HUES64 (cell line): ENCODE results near the gene PCDHB5.
A peak's percentile ranks its signal among the peaks of the same experiment; 100 is the strongest.
"Not testable (repeated sequence)": the region's sequence is repeated elsewhere in the genome, so short reads cannot be mapped to it uniquely, and the experiment has no call there.

Source experiments
- H3K27ac ChIP-seq: 2 replicates; pipeline ENCODE4 v1.7.0; 2013; ENCODE audit warnings: low read depth, low read length, inconsistent platforms
- H3K27me3 ChIP-seq: 2 replicates; pipeline ENCODE4 v1.6.1; 2013; ENCODE audit warnings: mild to moderate bottlenecking, low read length; ENCODE audit not compliant: insufficient read depth
- H3K36me3 ChIP-seq: 2 replicates; pipeline ENCODE4 v1.6.1; 2013; ENCODE audit warnings: mild to moderate bottlenecking, low read length; ENCODE audit not compliant: insufficient read depth
- H3K4me1 ChIP-seq: 2 replicates; pipeline ENCODE4 v1.6.1; 2013; ENCODE audit warnings: mild to moderate bottlenecking, low read length, moderate library complexity; ENCODE audit not compliant: insufficient read depth
- H3K4me3 ChIP-seq: 2 replicates; pipeline ENCODE4 v1.5.1; 2013; ENCODE audit warnings: mild to moderate bottlenecking, low read length, moderate library complexity
- H3K9ac ChIP-seq: 2 replicates; pipeline ENCODE4 v1.6.1; 2013; ENCODE audit warnings: mild to moderate bottlenecking, low read depth, low read length
- H3K9me3 ChIP-seq: 2 replicates; pipeline ENCODE4 v1.6.1; 2013; ENCODE audit warnings: low read depth, low read length; ENCODE audit not compliant: insufficient read depth
- WGBS: fragments of 150-250, 120-280 bp; methylation state at CpG from one replicate; pipeline ENCODE4 v1.1.7; 2013; ENCODE audit warnings: missing lambda C conversion rate; 5-methylcytosine and 5-hydroxymethylcytosine counted together

Gene PCDHB5

GRCh38 chr5:141119250-141119649, 15.8 kb upstream of the PCDHB5 start:
- no peak overlapping the region for H3K9ac ChIP-seq
- no peaks in the 10 kb centered on the region for H3K4me1 ChIP-seq
- H3K27ac ChIP-seq, result no peak overlapping the region
- no peaks in the 10 kb centered on the region for H3K27me3 ChIP-seq
- no peak overlapping the region for H3K4me3 ChIP-seq
- peaks cover 10% of the 10 kb centered on the region; the same call in 1 of the 2 replicates for H3K9me3 ChIP-seq
- no peaks in the 10 kb centered on the region for H3K36me3 ChIP-seq
- 100% methylated on average over 1 of the region's 2 CpGs for WGBS

- H3K9me3 ChIP-seq, result peaks cover 5% of the 10 kb centered on the region; the same call in 1 of the 2 replicates
- H3K27ac ChIP-seq, result no peak within 1 kb of the TSS
- H3K9ac ChIP-seq, result no peak within 1 kb of the TSS
- WGBS, result 87% methylated on average over 15 of the region's 16 CpGs
- peak within 1 kb of the TSS; percentile 24; the same call in 1 of the 2 replicates for H3K4me3 ChIP-seq
- H3K4me1 ChIP-seq, result no peaks in the 10 kb centered on the region
- H3K36me3 ChIP-seq, result no peaks in the 10 kb centered on the region
- no peaks in the 10 kb centered on the region for H3K27me3 ChIP-seq
Observed at GRCh38 chr5:141121563-141121962, 13.4 kb upstream of the PCDHB5 start, which contains the start of gene PCDHB4. TSS of gene PCDHB4 (plus strand) at chr5:141121818. CDS start at chr5:141121999, 181 bp downstream.

- Histone ChIP-seq H3K4me3 (peak overlapping the region; percentile 24; the same call in 1 of the 2 replicates), H3K27ac (no peak overlapping the region), H3K27me3 (no peaks in the 10 kb centered on the region), H3K9me3 (0 out of 2 replicates have a peak, but pooled peaks cover under 1% of the 10 kb centered on the region), H3K36me3 (no peaks in the 10 kb centered on the region), H3K4me1 (no peaks in the 10 kb centered on the region; the same call in 1 of the 2 replicates), H3K9ac (no peak overlapping the region)
- WGBS, result 92% methylated on average over 12 of the region's 12 CpGs
Observed at GRCh38 chr5:141121985-141122384, 13.0 kb upstream of the PCDHB5 start.

- H3K27ac ChIP-seq, H3K9ac ChIP-seq, H3K36me3 ChIP-seq, H3K27me3 ChIP-seq, H3K4me1 ChIP-seq, H3K9me3 ChIP-seq, H3K4me3 ChIP-seq: not testable (repeated sequence)
- 96% methylated on average over 59 of the region's 73 CpGs for WGBS
Observed at GRCh38 chr5:141123396-141124135, 11.4 kb upstream of the PCDHB5 start.

GRCh38 chr5:141127305-141127704, 7.7 kb upstream of the PCDHB5 start:
- H3K36me3 ChIP-seq, result no peaks in the 10 kb centered on the region
- no peaks in the 10 kb centered on the region; the same call in 1 of the 2 replicates for H3K4me1 ChIP-seq
- 95% methylated on average over 1 of the region's 1 CpG for WGBS
- no peak overlapping the region for H3K4me3 ChIP-seq
- no peak overlapping the region for H3K9ac ChIP-seq
- no peaks in the 10 kb centered on the region for H3K9me3 ChIP-seq
- H3K27me3 ChIP-seq, result no peaks in the 10 kb centered on the region
- no peak overlapping the region for H3K27ac ChIP-seq

GRCh38 chr5:141135718-141136266, 786 bp downstream of the PCDHB5 start:
- Histone ChIP-seq H3K9ac (no peak overlapping the region), H3K4me1 (no peaks in the 10 kb centered on the region), H3K27ac (no peak overlapping the region), H3K9me3 (peaks cover 33% of the 10 kb centered on the region), H3K36me3 (no peaks in the 10 kb centered on the region), H3K27me3 (no peaks in the 10 kb centered on the region), H3K4me3 (peak overlapping the region; percentile 46; the same call in 1 of the 2 replicates)
- 95% methylated on average over 19 of the region's 19 CpGs for WGBS

GRCh38 chr5:141137346-141137745, 2.3 kb downstream of the PCDHB5 start:
- H3K36me3 ChIP-seq, H3K9ac ChIP-seq, H3K4me1 ChIP-seq, H3K27me3 ChIP-seq, H3K4me3 ChIP-seq, H3K27ac ChIP-seq: not testable (repeated sequence)
- H3K9me3 ChIP-seq, result peaks cover 33% of the 10 kb centered on the region
- 97% methylated on average over 34 of the region's 34 CpGs for WGBS

- Histone ChIP-seq H3K9ac (no peak within 1 kb of the TSS), H3K4me3 (no peak within 1 kb of the TSS)
- WGBS, result 88% methylated on average over 18 of the region's 18 CpGs
Observed at GRCh38 chr5:141149812-141150211, 14.8 kb downstream of the PCDHB5 start, which contains the start of gene PCDHB6. TSS of gene PCDHB6 (plus strand) at chr5:141150057. CDS start at chr5:141150258, 201 bp downstream.

GRCh38 chr5:141150224-141150992, 15.4 kb downstream of the PCDHB5 start:
- 95% methylated on average over 33 of the region's 33 CpGs for WGBS
- H3K27ac ChIP-seq, result no peak overlapping the region
- H3K27me3 ChIP-seq, result no peaks in the 10 kb centered on the region
- H3K4me1 ChIP-seq, result no peaks in the 10 kb centered on the region
- H3K4me3 ChIP-seq, result no peak overlapping the region
- no peak overlapping the region for H3K9ac ChIP-seq
- peaks cover 9% of the 10 kb centered on the region; the same call in 1 of the 2 replicates for H3K9me3 ChIP-seq
- no peaks in the 10 kb centered on the region for H3K36me3 ChIP-seq

More at GRCh38 chr5:141149812-141150211, 14.8 kb downstream of the PCDHB5 start, which contains the start of gene PCDHB6:
- no peaks in the 10 kb centered on the region for H3K4me1 ChIP-seq
- no peaks in the 10 kb centered on the region for H3K27me3 ChIP-seq
- peaks cover 9% of the 10 kb centered on the region; the same call in 1 of the 2 replicates for H3K9me3 ChIP-seq
- no peak within 1 kb of the TSS for H3K27ac ChIP-seq
- no peaks in the 10 kb centered on the region for H3K36me3 ChIP-seq

- Histone ChIP-seq H3K4me1 (no peaks in the 10 kb centered on the region), H3K27me3 (no peaks in the 10 kb centered on the region), H3K36me3 (no peaks in the 10 kb centered on the region), H3K4me3 (no peak overlapping the region), H3K27ac (no peak overlapping the region), H3K9ac (no peak overlapping the region), H3K9me3 (peaks cover 9% of the 10 kb centered on the region; the same call in 1 of the 2 replicates)
- WGBS, result 93% methylated on average over 13 of the region's 13 CpGs
Observed at GRCh38 chr5:141150993-141151325, 16.0 kb downstream of the PCDHB5 start.

GRCh38 chr5:141151632-141152031, 16.6 kb downstream of the PCDHB5 start:
- H3K4me1 ChIP-seq, H3K27me3 ChIP-seq, H3K9ac ChIP-seq, H3K36me3 ChIP-seq, H3K4me3 ChIP-seq, H3K27ac ChIP-seq: not testable (repeated sequence)
- peaks cover 14% of the 10 kb centered on the region for H3K9me3 ChIP-seq
- 97% methylated on average over 34 of the region's 41 CpGs for WGBS
